HepG2 (cell line): Measurements from ENCODE around the gene S1PR3. TPM values are rescaled to one million over a fixed set of nuclear protein-coding genes. Genes with fewer than 3 reads are reported as not detected.
A peak's percentile ranks its signal among the peaks of the same experiment; 100 is the strongest.

ENCODE experiments used
- ATAC-seq: fragments of 200-7000 bp; cut with Tn5 transposase; 3 replicates; pipeline ENCODE4 v1.9.1; 2020; ENCODE audit warnings: mild to moderate bottlenecking, moderate library complexity
- BruUV-seq: library from RNA; stranded (reverse); fragments of 400-500 nt; replicated peaks from 2 replicates; lab custom pipeline; 2021; lab: Mats Ljungman, UMichigan
- CTCF ChIA-PET: fragments of 300-600 bp; formaldehyde crosslinking; extraction: SDS; loops from one replicate; lab custom pipeline; 2021; ENCODE audit warnings: low total read pairs, inconsistent platforms, low intra/inter-chr PET ratio; lab: Yijun Ruan, JAX
- POLR2A ChIA-PET: fragments of 350-600 bp; sonication (Branson Sonifier 250); formaldehyde crosslinking; loops from one replicate; lab custom pipeline; 2020; ENCODE audit warnings: antibody characterized with exemption, inconsistent platforms; lab: Yijun Ruan, JAX
- DNase-seq: peaks from one replicate; pipeline ENCODE4 v3.0.0-alpha.2; 2015; ENCODE audit warnings: low spot score
- FAIRE-seq: peaks from 3 replicates; lab custom pipeline; 2011; peaks lifted over from hg19 to GRCh38; lab: Jason Lieb, UNC
- H2AFZ ChIP-seq: one replicate; pipeline ENCODE4 v1.6.1; 2011; ENCODE audit warnings: low read length, inconsistent platforms
- H3K27ac ChIP-seq: fragments of 300-600 bp; 3 replicates; pipeline ENCODE4 v1.8.0; 2011; ENCODE audit warnings: mixed run types, mild to moderate bottlenecking, mixed read lengths, low read length, inconsistent platforms; ENCODE audit not compliant: insufficient read depth; ENCODE audit errors: extremely low read length
- H3K27me3 ChIP-seq, 2 experiments: fragments of 200-600 bp in 1 of 2; 2 replicates in 1 of 2; 3 replicates in 1 of 2; pipeline versions ENCODE4 v1.6.0 to v1.8.0; 2011; ENCODE audit warnings: low read length in 2 of 2, mild to moderate bottlenecking in 2 of 2, moderate library complexity in 2 of 2, inconsistent platforms in 1 of 2; ENCODE audit not compliant: insufficient read depth in 2 of 2, control insufficient read depth in 1 of 2
- H3K36me3 ChIP-seq, 2 experiments: fragments of 200-600 bp in 1 of 2; replicated peaks in 1 of 2; 2 replicates in 1 of 2; 3 replicates in 1 of 2; pipeline versions ENCODE4 v1.5.1 to v1.8.0; 2011; ENCODE audit warnings: low read length in 2 of 2, inconsistent platforms in 1 of 2; ENCODE audit not compliant: insufficient read depth in 2 of 2, control insufficient read depth in 1 of 2
- H3K4me1 ChIP-seq: 2 replicates; pipeline ENCODE4 v1.5.1; 2012; ENCODE audit warnings: low read length, inconsistent platforms; ENCODE audit not compliant: insufficient read depth
- H3K4me2 ChIP-seq: 2 replicates; pipeline ENCODE4 v1.6.0; 2011; ENCODE audit warnings: low read depth, low read length, inconsistent platforms
- H3K4me3 ChIP-seq, 3 experiments: fragments of 200-600 bp in 1 of 3; sonication (generic), shearing (Covaris generic) in 1 of 3; replicated peaks in 1 of 3; 2 replicates each; pipeline ENCODE4 v1.5.1; 2011 to 2016; ENCODE audit warnings: low read length in 3 of 3, inconsistent platforms in 2 of 3, low read depth in 2 of 3, mild to moderate bottlenecking in 2 of 3, control low read depth in 1 of 3, mixed read lengths in 1 of 3; ENCODE audit not compliant: insufficient read depth in 1 of 3
- H3K79me2 ChIP-seq: one replicate; pipeline ENCODE4 v1.6.1; 2011; ENCODE audit warnings: low read length, inconsistent platforms; ENCODE audit not compliant: insufficient read depth
- H3K9ac ChIP-seq: 2 replicates; pipeline ENCODE4 v1.6.0; 2011; ENCODE audit warnings: mild to moderate bottlenecking, low read depth, low read length, inconsistent platforms; ENCODE audit not compliant: insufficient read depth
- H3K9me3 ChIP-seq: 2 replicates; pipeline ENCODE4 v1.5.1; 2012; ENCODE audit warnings: mild to moderate bottlenecking, low read length
- H4K20me1 ChIP-seq: 2 replicates; pipeline ENCODE4 v1.6.0; 2011; ENCODE audit warnings: inconsistent platforms, mild to moderate bottlenecking, low read length, moderate library complexity; ENCODE audit not compliant: insufficient read depth
- DNMT3B ChIP-seq: conservative IDR thresholded peaks from 2 replicates; pipeline ENCODE4 v1.6.1; 2016; ENCODE audit warnings: missing biosample characterization, control low read depth
- MED8 ChIP-seq: sonication (generic); formaldehyde crosslinking; IDR thresholded peaks from 2 replicates; pipeline ENCODE4 v1.8.1; 2023; ENCODE audit warnings: mild to moderate bottlenecking, missing genetic modification reagents; ENCODE audit not compliant: insufficient replicate concordance
- NFE2L2 ChIP-seq: fragments of 150-350 bp; IDR thresholded peaks from 2 replicates; pipeline ENCODE4 v1.6.1; 2014; ENCODE audit warnings: low read length
- SIX1 ChIP-seq: sonication (generic); formaldehyde crosslinking; IDR thresholded peaks from 2 replicates; pipeline ENCODE4 v1.4.0; 2020; ENCODE audit warnings: missing genetic modification reagents, borderline replicate concordance
- SYNCRIP ChIP-seq: fragments of 200-400 bp; formaldehyde crosslinking; IDR thresholded peaks from 2 replicates; pipeline ENCODE4 v1.6.1; 2018; ENCODE audit warnings: mild to moderate bottlenecking, low read depth, low read length; ENCODE audit not compliant: insufficient read depth
- TCF7L2 ChIP-seq: IDR thresholded peaks from 2 replicates; pipeline ENCODE4 v1.6.1; 2011; ENCODE audit warnings: mild to moderate bottlenecking, low read depth, low read length, moderate library complexity
- ZBTB14 ChIP-seq: sonication (generic); formaldehyde crosslinking; IDR thresholded peaks from 2 replicates; pipeline ENCODE4 v1.4.0; 2020; ENCODE audit warnings: missing genetic modification reagents
- ZNF17 ChIP-seq: sonication (generic); formaldehyde crosslinking; IDR thresholded peaks from 2 replicates; pipeline ENCODE4 v1.5.0; 2020; ENCODE audit warnings: mild to moderate bottlenecking, missing genetic modification reagents
- ZNF619 ChIP-seq: sonication (generic); formaldehyde crosslinking; IDR thresholded peaks from 2 replicates; pipeline ENCODE4 v1.4.0; 2020; ENCODE audit warnings: mild to moderate bottlenecking, missing genetic modification reagents
- WGBS: methylation state at CpG from one replicate; pipeline ENCODE4 v1.1.6; 2017; ENCODE audit warnings: low lambda C conversion rate; 5-methylcytosine and 5-hydroxymethylcytosine counted together
- in situ Hi-C: cut with HindIII; loops from 2 replicates; pipeline ENCODE4 v1.10.0; 2017; ENCODE audit warnings: low pct_unique_long_range_greater_than_20kb; ENCODE audit not compliant: extremely low pct_ligation_motif_present
- intact Hi-C: fragments of 100-400 bp; cut with micrococcal nuclease; formaldehyde crosslinking; loops from one replicate; pipeline ENCODE4 v1.10.0; 2022; ENCODE audit not compliant: unreplicated experiment
- polyA plus RNA-seq, 8 experiments: library from polyadenylated mRNA; depleted of rRNA in 3 of 8; stranded (reverse) in 7 of 8; unstranded in 1 of 8; fragments of >200 nt; fragmentation: Illumina TruSeq in 4 of 8; extraction: Trizol in 4 of 8; gene quantifications; 2 replicates each; pipeline versions ENCODE4 v1.2.1 to v1.2.3, GENCODE V29; 2011 to 2016; ENCODE audit warnings: low read depth in 4 of 8, missing spikeins in 1 of 8, mixed read lengths in 1 of 8; ENCODE audit not compliant: insufficient read depth in 1 of 8
- total RNA-seq, 5 experiments: library from RNA; depleted of rRNA; stranded (reverse); fragments of >200 nt; fragmentation: Illumina TruSeq; extraction: Trizol; gene quantifications; 2 replicates each; pipeline ENCODE4 v1.2.3, GENCODE V29; 2016; ENCODE audit warnings: low read depth in 1 of 5

Gene S1PR3
- total and polyA plus RNA-seq, 2 of the 13 experiments (the other 11 are each of a cell fraction or from before 2014, with no cell fraction given) = 0.02 TPM; not detected in 1

- 21% methylated on average over 5 of the region's 5 CpGs for WGBS
- BruUV-seq = no TSS peak
- H3K79me2 ChIP-seq = no peaks in the 10 kb centered on the region
- POLR2A ChIA-PET = no interaction called here
- CTCF ChIA-PET = no interaction called here
- H3K36me3 ChIP-seq = no peaks in the 10 kb centered on the region
- intact Hi-C loops = no loop called here
- H3K27ac ChIP-seq = no peak overlapping the region
- TF ChIP-seq ZNF17 (CRISPR knock-in tag) = no peak
- no peak for TF ChIP-seq DNMT3B (CRISPR knock-in tag)
- TF ChIP-seq NFE2L2 = 0 out of 2 replicates have a peak, but pooled peaks have one; percentile 20
- no peak for TF ChIP-seq SYNCRIP
- no peaks in the 10 kb centered on the region for H3K4me1 ChIP-seq
- no peak overlapping the region for H3K4me3 ChIP-seq
- no peak overlapping the region for H3K9ac ChIP-seq
- no peak for DNase-seq
- H3K4me2 ChIP-seq = no peak overlapping the region
- H4K20me1 ChIP-seq = no peaks in the 10 kb centered on the region
- no peaks in the 10 kb centered on the region for H3K9me3 ChIP-seq
- in situ Hi-C loops = no loop called here
- no peak for ATAC-seq
- FAIRE-seq = no peak
- H2AFZ ChIP-seq = no peak overlapping the region
- H3K27me3 ChIP-seq = no peaks in the 10 kb centered on the region
These were observed 41.4 kb downstream of the S1PR3 start for GRCh38 chr9:89032661-89033060.

GRCh38 chr9:89036383-89036782 is 45.1 kb downstream of the S1PR3 start:
- no TSS peak for BruUV-seq
- no peak overlapping the region for H3K4me2 ChIP-seq
- no peak overlapping the region for H3K27ac ChIP-seq
- no peaks in the 10 kb centered on the region for H3K36me3 ChIP-seq
- POLR2A ChIA-PET = no interaction called here
- FAIRE-seq (no peak), ATAC-seq (no peak), DNase-seq (no peak)
- H3K4me3 ChIP-seq = no peak overlapping the region
- 69% methylated on average over 8 of the region's 8 CpGs for WGBS
- H3K9ac ChIP-seq = no peak overlapping the region
- H3K4me1 ChIP-seq = no peaks in the 10 kb centered on the region
- TF ChIP-seq SIX1 (CRISPR knock-in tag) (no peak), ZNF619 (CRISPR knock-in tag) (no peak), MED8 (no peak), ZBTB14 (CRISPR knock-in tag) (no peak), TCF7L2 (no peak)
- no peaks in the 10 kb centered on the region for H3K79me2 ChIP-seq
- in situ Hi-C loops = no loop called here
- intact Hi-C loops = no loop called here
- no peaks in the 10 kb centered on the region for H3K9me3 ChIP-seq
- CTCF ChIA-PET = no interaction called here
- H3K27me3 ChIP-seq = no peaks in the 10 kb centered on the region
- no peaks in the 10 kb centered on the region for H4K20me1 ChIP-seq
- no peak overlapping the region for H2AFZ ChIP-seq
